ENCODE results near the gene FOXQ1.

GRCh38 chr6:1326535-1327121 is 14.7 kb downstream of the FOXQ1 start:
- TF ChIP-seq, protein P1, sequence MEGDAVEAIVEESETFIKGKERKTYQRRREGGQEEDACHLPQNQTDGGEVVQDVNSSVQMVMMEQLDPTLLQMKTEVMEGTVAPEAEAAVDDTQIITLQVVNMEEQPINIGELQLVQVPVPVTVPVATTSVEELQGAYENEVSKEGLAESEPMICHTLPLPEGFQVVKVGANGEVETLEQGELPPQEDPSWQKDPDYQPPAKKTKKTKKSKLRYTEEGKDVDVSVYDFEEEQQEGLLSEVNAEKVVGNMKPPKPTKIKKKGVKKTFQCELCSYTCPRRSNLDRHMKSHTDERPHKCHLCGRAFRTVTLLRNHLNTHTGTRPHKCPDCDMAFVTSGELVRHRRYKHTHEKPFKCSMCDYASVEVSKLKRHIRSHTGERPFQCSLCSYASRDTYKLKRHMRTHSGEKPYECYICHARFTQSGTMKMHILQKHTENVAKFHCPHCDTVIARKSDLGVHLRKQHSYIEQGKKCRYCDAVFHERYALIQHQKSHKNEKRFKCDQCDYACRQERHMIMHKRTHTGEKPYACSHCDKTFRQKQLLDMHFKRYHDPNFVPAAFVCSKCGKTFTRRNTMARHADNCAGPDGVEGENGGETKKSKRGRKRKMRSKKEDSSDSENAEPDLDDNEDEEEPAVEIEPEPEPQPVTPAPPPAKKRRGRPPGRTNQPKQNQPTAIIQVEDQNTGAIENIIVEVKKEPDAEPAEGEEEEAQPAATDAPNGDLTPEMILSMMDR (IDR thresholded peaks at IDR 0.05; ENCODE audit: low read depth, low read length), result no peak
- no peak for TF ChIP-seq EZH2phosphoT487 (IDR thresholded peaks at IDR 0.05; ENCODE audit: low read depth)
